ENCODE measurements around the gene ARHGEF4.
"Not testable (repeated sequence)": the region's sequence is repeated elsewhere in the genome, so short reads cannot be mapped to it uniquely, and the experiment has no call there.

GRCh38 chr2:131075578-131075977 lies 238.9 kb downstream of the ARHGEF4 start:
- not testable (repeated sequence) for TF ChIP-seq POLR2A (IDR thresholded peaks at IDR 0.05; ENCODE audit: borderline replicate concordance, extremely low read depth, insufficient read depth, insufficient read length); ZNF274 (IDR thresholded peaks at IDR 0.05; ENCODE audit: low read depth, low read length); EZH2 (IDR thresholded peaks at IDR 0.05); SP1 (IDR thresholded peaks at IDR 0.05; ENCODE audit: low read depth); POLR2AphosphoS5 (IDR thresholded peaks at IDR 0.05; ENCODE audit: low read depth, low read length); JUND (IDR thresholded peaks at IDR 0.05)
- TF ChIP-seq, protein P1, sequence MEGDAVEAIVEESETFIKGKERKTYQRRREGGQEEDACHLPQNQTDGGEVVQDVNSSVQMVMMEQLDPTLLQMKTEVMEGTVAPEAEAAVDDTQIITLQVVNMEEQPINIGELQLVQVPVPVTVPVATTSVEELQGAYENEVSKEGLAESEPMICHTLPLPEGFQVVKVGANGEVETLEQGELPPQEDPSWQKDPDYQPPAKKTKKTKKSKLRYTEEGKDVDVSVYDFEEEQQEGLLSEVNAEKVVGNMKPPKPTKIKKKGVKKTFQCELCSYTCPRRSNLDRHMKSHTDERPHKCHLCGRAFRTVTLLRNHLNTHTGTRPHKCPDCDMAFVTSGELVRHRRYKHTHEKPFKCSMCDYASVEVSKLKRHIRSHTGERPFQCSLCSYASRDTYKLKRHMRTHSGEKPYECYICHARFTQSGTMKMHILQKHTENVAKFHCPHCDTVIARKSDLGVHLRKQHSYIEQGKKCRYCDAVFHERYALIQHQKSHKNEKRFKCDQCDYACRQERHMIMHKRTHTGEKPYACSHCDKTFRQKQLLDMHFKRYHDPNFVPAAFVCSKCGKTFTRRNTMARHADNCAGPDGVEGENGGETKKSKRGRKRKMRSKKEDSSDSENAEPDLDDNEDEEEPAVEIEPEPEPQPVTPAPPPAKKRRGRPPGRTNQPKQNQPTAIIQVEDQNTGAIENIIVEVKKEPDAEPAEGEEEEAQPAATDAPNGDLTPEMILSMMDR (IDR thresholded peaks at IDR 0.05 in 2 of 3, conservative IDR thresholded peaks at IDR 0.05 in 1 of 3; ENCODE audit: borderline replicate concordance in 1 of 3, insufficient read depth in 1 of 3, low read depth in 2 of 3, low read length in 2 of 3) = not testable (repeated sequence)
- TF ChIP-seq, protein P2, sequence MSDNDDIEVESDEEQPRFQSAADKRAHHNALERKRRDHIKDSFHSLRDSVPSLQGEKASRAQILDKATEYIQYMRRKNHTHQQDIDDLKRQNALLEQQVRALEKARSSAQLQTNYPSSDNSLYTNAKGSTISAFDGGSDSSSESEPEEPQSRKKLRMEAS (IDR thresholded peaks at IDR 0.05) = not testable (repeated sequence)

Measured in HCT116 (cell line).